ENCODE measurements around the gene PRLH. TPM values are rescaled to one million over a fixed set of nuclear protein-coding genes. Genes with fewer than 3 reads are reported as not detected.

Gene PRLH
- total RNA-seq, 1 donor from 2014 or later = not detected

GRCh38 chr2:237538001-237538720 is 28.2 kb upstream of the PRLH start:
- ATAC-seq = no peak

GRCh38 chr2:237538901-237539300 is 27.5 kb upstream of the PRLH start:
- intact Hi-C loops (cut with DNase I) = loop anchor here (5.0 kb wide), 1 partner anchor 1942 kb away; no protein-coding TSS in a partner anchor
- DNase-seq (ENCODE audit: low spot score) = no peak
- ATAC-seq = no peak

More at GRCh38 chr2:237538001-237538720, 28.2 kb upstream of the PRLH start:
- intact Hi-C loops (cut with DNase I) = loop anchor here (5.0 kb wide), 1 partner anchor 1941 kb away; no protein-coding TSS in a partner anchor
- DNase-seq (ENCODE audit: low spot score) = no peak

- DNase-seq (ENCODE audit: low spot score) = no peak
- ATAC-seq = peak; percentile 33
- intact Hi-C loops (cut with DNase I) = loop anchor here (5.0 kb wide), 1 partner anchor 1942 kb away; no protein-coding TSS in a partner anchor
Observed at GRCh38 chr2:237539681-237540080, 26.7 kb upstream of the PRLH start.

- DNase-seq (ENCODE audit: low spot score) (no peak), ATAC-seq (peak; percentile 72)
- intact Hi-C loops (cut with DNase I) = no loop called here
Observed at GRCh38 chr2:237540223-237540775, 26.1 kb upstream of the PRLH start.

GRCh38 chr2:237540823-237541222 is 25.6 kb upstream of the PRLH start:
- ATAC-seq (peak; percentile 91), DNase-seq (ENCODE audit: low spot score) (peak; percentile 84)
- intact Hi-C loops (cut with DNase I) = no loop called here

GRCh38 chr2:237541243-237541642 is 25.1 kb upstream of the PRLH start:
- no peak for DNase-seq (ENCODE audit: low spot score)
- peak; percentile 4 for ATAC-seq
- intact Hi-C loops (cut with DNase I) = no loop called here

- ATAC-seq (no peak), DNase-seq (ENCODE audit: low spot score) (no peak)
Observed at GRCh38 chr2:237542001-237542704, 24.2 kb upstream of the PRLH start.

GRCh38 chr2:237546040-237546875 is 20.1 kb upstream of the PRLH start:
- no peak for ATAC-seq
- peak; percentile 36 for DNase-seq (ENCODE audit: low spot score)
- intact Hi-C loops (cut with DNase I) = no loop called here

More at GRCh38 chr2:237542001-237542704, 24.2 kb upstream of the PRLH start:
- intact Hi-C loops (cut with DNase I) = no loop called here

GRCh38 chr2:237546876-237547395 is 19.4 kb upstream of the PRLH start:
- DNase-seq (ENCODE audit: low spot score) = peak; percentile 47
- no peak for ATAC-seq
- intact Hi-C loops (cut with DNase I) = no loop called here

- intact Hi-C loops (cut with DNase I) = no loop called here
- peak; percentile 54 for DNase-seq (ENCODE audit: low spot score)
- no peak for ATAC-seq
Observed at GRCh38 chr2:237547841-237548416, 18.4 kb upstream of the PRLH start.

GRCh38 chr2:237549216-237549615 is 17.2 kb upstream of the PRLH start:
- intact Hi-C loops (cut with DNase I) = no loop called here
- DNase-seq (ENCODE audit: low spot score) (no peak), ATAC-seq (no peak)

- intact Hi-C loops (cut with DNase I) = no loop called here
- DNase-seq (ENCODE audit: low spot score) (no peak), ATAC-seq (no peak)
Observed at GRCh38 chr2:237549643-237550415, 16.5 kb upstream of the PRLH start.

- peak; percentile 21 for ATAC-seq
- peak; percentile 33 for DNase-seq (ENCODE audit: low spot score)
- intact Hi-C loops (cut with DNase I) = no loop called here
Observed at GRCh38 chr2:237551071-237551574, 15.3 kb upstream of the PRLH start.

GRCh38 chr2:237552908-237553307 is 13.5 kb upstream of the PRLH start:
- intact Hi-C loops (cut with DNase I) = no loop called here
- no peak for DNase-seq (ENCODE audit: low spot score)
- no peak for ATAC-seq

GRCh38 chr2:237553948-237554347 is 12.4 kb upstream of the PRLH start:
- ATAC-seq (no peak), DNase-seq (ENCODE audit: low spot score) (no peak)
- intact Hi-C loops (cut with DNase I) = loop anchor here (2.0 kb wide), 1 partner anchor 35 kb away; no protein-coding TSS in a partner anchor

GRCh38 chr2:237555560-237555959 is 10.8 kb upstream of the PRLH start:
- intact Hi-C loops (cut with DNase I) = loop anchor here (2.0 kb wide), 1 partner anchor 37 kb away; no protein-coding TSS in a partner anchor
- ATAC-seq = no peak

More at GRCh38 chr2:237555560-237555959, 10.8 kb upstream of the PRLH start:
- no peak for DNase-seq (ENCODE audit: low spot score)

All from sciatic nerve (tissue), 2 donors.